HepG2 (cell line): ENCODE results near the gene HHIPL1. TPM values are rescaled to one million over a fixed set of nuclear protein-coding genes. Genes with fewer than 3 reads are reported as not detected.
A peak's percentile ranks its signal among the peaks of the same experiment; 100 is the strongest.

Experiments
- ATAC-seq: fragments of 200-7000 bp; cut with Tn5 transposase; 3 replicates; pipeline ENCODE4 v1.9.1; 2020; ENCODE audit warnings: mild to moderate bottlenecking, moderate library complexity
- BruUV-seq: library from RNA; stranded (reverse); fragments of 400-500 nt; replicated peaks from 2 replicates; lab custom pipeline; 2021; lab: Mats Ljungman, UMichigan
- CTCF ChIA-PET: fragments of 300-600 bp; formaldehyde crosslinking; extraction: SDS; loops from one replicate; lab custom pipeline; 2021; ENCODE audit warnings: low total read pairs, inconsistent platforms, low intra/inter-chr PET ratio; lab: Yijun Ruan, JAX
- POLR2A ChIA-PET: fragments of 350-600 bp; sonication (Branson Sonifier 250); formaldehyde crosslinking; loops from one replicate; lab custom pipeline; 2020; ENCODE audit warnings: antibody characterized with exemption, inconsistent platforms; lab: Yijun Ruan, JAX
- DNase-seq: peaks from one replicate; pipeline ENCODE4 v3.0.0-alpha.2; 2015; ENCODE audit warnings: low spot score
- FAIRE-seq: peaks from 3 replicates; lab custom pipeline; 2011; peaks lifted over from hg19 to GRCh38; lab: Jason Lieb, UNC
- H2AFZ ChIP-seq: one replicate; pipeline ENCODE4 v1.6.1; 2011; ENCODE audit warnings: low read length, inconsistent platforms
- H3K27ac ChIP-seq: fragments of 300-600 bp; 3 replicates; pipeline ENCODE4 v1.8.0; 2011; ENCODE audit warnings: mixed run types, mild to moderate bottlenecking, mixed read lengths, low read length, inconsistent platforms; ENCODE audit not compliant: insufficient read depth; ENCODE audit errors: extremely low read length
- H3K27me3 ChIP-seq, 2 experiments: fragments of 200-600 bp in 1 of 2; 2 replicates in 1 of 2; 3 replicates in 1 of 2; pipeline versions ENCODE4 v1.6.0 to v1.8.0; 2011; ENCODE audit warnings: low read length in 2 of 2, mild to moderate bottlenecking in 2 of 2, moderate library complexity in 2 of 2, inconsistent platforms in 1 of 2; ENCODE audit not compliant: insufficient read depth in 2 of 2, control insufficient read depth in 1 of 2
- H3K36me3 ChIP-seq, 2 experiments: fragments of 200-600 bp in 1 of 2; replicated peaks in 1 of 2; 2 replicates in 1 of 2; 3 replicates in 1 of 2; pipeline versions ENCODE4 v1.5.1 to v1.8.0; 2011; ENCODE audit warnings: low read length in 2 of 2, inconsistent platforms in 1 of 2; ENCODE audit not compliant: insufficient read depth in 2 of 2, control insufficient read depth in 1 of 2
- H3K4me1 ChIP-seq: 2 replicates; pipeline ENCODE4 v1.5.1; 2012; ENCODE audit warnings: low read length, inconsistent platforms; ENCODE audit not compliant: insufficient read depth
- H3K4me2 ChIP-seq: 2 replicates; pipeline ENCODE4 v1.6.0; 2011; ENCODE audit warnings: low read depth, low read length, inconsistent platforms
- H3K4me3 ChIP-seq, 3 experiments: fragments of 200-600 bp in 1 of 3; sonication (generic), shearing (Covaris generic) in 1 of 3; replicated peaks in 1 of 3; 2 replicates each; pipeline ENCODE4 v1.5.1; 2011 to 2016; ENCODE audit warnings: low read length in 3 of 3, inconsistent platforms in 2 of 3, low read depth in 2 of 3, mild to moderate bottlenecking in 2 of 3, control low read depth in 1 of 3, mixed read lengths in 1 of 3; ENCODE audit not compliant: insufficient read depth in 1 of 3
- H3K79me2 ChIP-seq: one replicate; pipeline ENCODE4 v1.6.1; 2011; ENCODE audit warnings: low read length, inconsistent platforms; ENCODE audit not compliant: insufficient read depth
- H3K9ac ChIP-seq: 2 replicates; pipeline ENCODE4 v1.6.0; 2011; ENCODE audit warnings: mild to moderate bottlenecking, low read depth, low read length, inconsistent platforms; ENCODE audit not compliant: insufficient read depth
- H3K9me3 ChIP-seq: 2 replicates; pipeline ENCODE4 v1.5.1; 2012; ENCODE audit warnings: mild to moderate bottlenecking, low read length
- H4K20me1 ChIP-seq: 2 replicates; pipeline ENCODE4 v1.6.0; 2011; ENCODE audit warnings: inconsistent platforms, mild to moderate bottlenecking, low read length, moderate library complexity; ENCODE audit not compliant: insufficient read depth
- BRD4 ChIP-seq: sonication (generic); formaldehyde crosslinking; IDR thresholded peaks from 2 replicates; pipeline ENCODE4 v1.4.0; 2020; ENCODE audit warnings: missing genetic modification reagents
- DMAP1 ChIP-seq: IDR thresholded peaks from 2 replicates; pipeline ENCODE4 v1.6.1; 2016
- FOXA3 ChIP-seq: IDR thresholded peaks from 2 replicates; pipeline ENCODE4 v1.6.1; 2016; ENCODE audit warnings: missing genetic modification reagents, missing compliant biosample characterization
- GATAD2A ChIP-seq: IDR thresholded peaks from 2 replicates; pipeline ENCODE4 v1.6.1; 2016
- GFI1 ChIP-seq: sonication (generic); formaldehyde crosslinking; IDR thresholded peaks from 2 replicates; pipeline ENCODE4 v1.5.0; 2020; ENCODE audit warnings: missing genetic modification reagents, mild to moderate bottlenecking, borderline replicate concordance
- KDM5A ChIP-seq: fragments of 200-600 bp; sonication (generic); IDR thresholded peaks from 2 replicates; pipeline ENCODE4 v1.7.0; 2018; ENCODE audit warnings: antibody characterized with exemption, mild to moderate bottlenecking, low read length, borderline replicate concordance
- MIER2 ChIP-seq: IDR thresholded peaks from 2 replicates; pipeline ENCODE4 v1.6.1; 2016; ENCODE audit warnings: missing biosample characterization, missing genetic modification reagents
- NFKBIZ ChIP-seq: IDR thresholded peaks from 2 replicates; pipeline ENCODE4 v1.6.1; 2018; ENCODE audit warnings: missing genetic modification reagents, missing compliant biosample characterization
- PATZ1 ChIP-seq: sonication (generic); formaldehyde crosslinking; IDR thresholded peaks from 2 replicates; pipeline ENCODE4 v1.4.0; 2020; ENCODE audit warnings: missing genetic modification reagents
- RELA ChIP-seq: sonication (generic); formaldehyde crosslinking; IDR thresholded peaks from 2 replicates; pipeline ENCODE4 v1.4.0; 2020; ENCODE audit warnings: missing genetic modification reagents
- SATB2 ChIP-seq: sonication (generic); formaldehyde crosslinking; IDR thresholded peaks from 2 replicates; pipeline ENCODE4 v1.5.0; 2020; ENCODE audit warnings: missing genetic modification reagents
- TMF1 ChIP-seq: sonication (generic); formaldehyde crosslinking; IDR thresholded peaks from 2 replicates; pipeline ENCODE4 v1.8.1; 2022; ENCODE audit warnings: low read depth, missing genetic modification reagents
- XRCC5 ChIP-seq: fragments of 200-400 bp; formaldehyde crosslinking; optimal IDR thresholded peaks from 2 replicates; pipeline ENCODE3; 2017; ENCODE audit warnings: mild to moderate bottlenecking, low read length
- ZBTB42 ChIP-seq: sonication (generic); formaldehyde crosslinking; IDR thresholded peaks from 2 replicates; pipeline ENCODE4 v1.5.0; 2020; ENCODE audit warnings: mild to moderate bottlenecking, missing genetic modification reagents
- ZBTB7A ChIP-seq: sonication (generic); formaldehyde crosslinking; IDR thresholded peaks from 2 replicates; pipeline ENCODE4 v1.8.0; 2022; ENCODE audit warnings: mild to moderate bottlenecking, missing genetic modification reagents
- ZNF570 ChIP-seq: sonication (generic); formaldehyde crosslinking; IDR thresholded peaks from 2 replicates; pipeline ENCODE4 v1.4.0; 2020; ENCODE audit warnings: mild to moderate bottlenecking, missing genetic modification reagents, borderline replicate concordance
- ZNF670 ChIP-seq: sonication (generic); formaldehyde crosslinking; IDR thresholded peaks from 2 replicates; pipeline ENCODE4 v1.8.0; 2022; ENCODE audit warnings: mild to moderate bottlenecking, missing genetic modification reagents, borderline replicate concordance
- ZNF737 ChIP-seq: sonication (generic); formaldehyde crosslinking; IDR thresholded peaks from 2 replicates; pipeline ENCODE4 v1.5.0; 2020; ENCODE audit warnings: missing genetic modification reagents, mild to moderate bottlenecking, borderline replicate concordance
- ZNF761 ChIP-seq: sonication (generic); formaldehyde crosslinking; conservative IDR thresholded peaks from 2 replicates; pipeline ENCODE4 v1.4.0; 2020; ENCODE audit warnings: mild to moderate bottlenecking, missing genetic modification reagents
- WGBS: methylation state at CpG from one replicate; pipeline ENCODE4 v1.1.6; 2017; ENCODE audit warnings: low lambda C conversion rate; 5-methylcytosine and 5-hydroxymethylcytosine counted together
- in situ Hi-C: cut with HindIII; loops from 2 replicates; pipeline ENCODE4 v1.10.0; 2017; ENCODE audit warnings: low pct_unique_long_range_greater_than_20kb; ENCODE audit not compliant: extremely low pct_ligation_motif_present
- intact Hi-C: fragments of 100-400 bp; cut with micrococcal nuclease; formaldehyde crosslinking; loops from one replicate; pipeline ENCODE4 v1.10.0; 2022; ENCODE audit not compliant: unreplicated experiment
- polyA plus RNA-seq, 8 experiments: library from polyadenylated mRNA; depleted of rRNA in 3 of 8; stranded (reverse) in 7 of 8; unstranded in 1 of 8; fragments of >200 nt; fragmentation: Illumina TruSeq in 4 of 8; extraction: Trizol in 4 of 8; gene quantifications; 2 replicates each; pipeline versions ENCODE4 v1.2.1 to v1.2.3, GENCODE V29; 2011 to 2016; ENCODE audit warnings: low read depth in 4 of 8, missing spikeins in 1 of 8, mixed read lengths in 1 of 8; ENCODE audit not compliant: insufficient read depth in 1 of 8
- total RNA-seq, 5 experiments: library from RNA; depleted of rRNA; stranded (reverse); fragments of >200 nt; fragmentation: Illumina TruSeq; extraction: Trizol; gene quantifications; 2 replicates each; pipeline ENCODE4 v1.2.3, GENCODE V29; 2016; ENCODE audit warnings: low read depth in 1 of 5
- TF ChIP-seq, protein P1 (sequence below): IDR thresholded peaks from 2 replicates; pipeline ENCODE4 v1.6.1; 2016; ENCODE audit warnings: low read depth, control low read depth
- TF ChIP-seq, protein P2 (sequence below): sonication (generic); formaldehyde crosslinking; IDR thresholded peaks from 2 replicates; pipeline ENCODE4 v1.4.0; 2020; ENCODE audit warnings: missing genetic modification reagents

The HHIPL1 gene
- total and polyA plus RNA-seq, 2 of the 13 experiments (the other 11 are each of a cell fraction or from before 2014, with no cell fraction given), result not detected

DNA sequence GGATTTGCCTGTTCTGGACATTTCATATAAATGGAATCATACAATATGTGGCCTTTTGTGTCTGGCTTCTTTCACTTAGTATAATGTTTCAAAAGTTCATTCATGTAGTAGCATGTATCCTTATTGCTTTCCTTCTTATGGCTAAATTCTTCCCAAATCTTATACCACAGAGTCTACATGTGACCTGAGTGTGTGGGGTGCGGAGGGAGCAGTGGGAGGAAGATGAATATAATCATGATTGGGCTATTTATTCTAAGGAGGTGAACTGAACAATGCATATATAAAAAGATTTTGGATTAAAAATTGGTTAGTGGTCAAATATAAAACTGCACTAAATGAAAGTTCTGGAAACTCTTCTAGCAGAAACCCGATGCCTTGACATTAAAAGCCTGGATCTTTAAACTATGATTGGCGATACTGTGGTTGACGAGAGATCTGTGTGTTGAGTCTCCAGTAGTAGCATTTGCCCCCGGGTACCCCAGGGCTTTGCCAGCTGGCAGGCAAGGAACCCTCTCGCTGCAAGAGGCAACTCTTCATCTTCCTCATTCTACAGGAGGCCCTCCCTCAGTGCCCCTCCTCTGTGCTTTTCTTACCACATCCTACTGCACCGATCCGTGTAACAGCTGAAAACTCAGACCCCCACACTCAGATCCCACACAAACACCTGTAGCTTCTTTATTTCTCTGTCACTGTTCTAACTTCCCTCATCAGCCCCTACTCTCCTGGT lies 41.8 kb downstream of the HHIPL1 start (continued):
- no peak for TF ChIP-seq RELA
- TF ChIP-seq, protein P1, sequence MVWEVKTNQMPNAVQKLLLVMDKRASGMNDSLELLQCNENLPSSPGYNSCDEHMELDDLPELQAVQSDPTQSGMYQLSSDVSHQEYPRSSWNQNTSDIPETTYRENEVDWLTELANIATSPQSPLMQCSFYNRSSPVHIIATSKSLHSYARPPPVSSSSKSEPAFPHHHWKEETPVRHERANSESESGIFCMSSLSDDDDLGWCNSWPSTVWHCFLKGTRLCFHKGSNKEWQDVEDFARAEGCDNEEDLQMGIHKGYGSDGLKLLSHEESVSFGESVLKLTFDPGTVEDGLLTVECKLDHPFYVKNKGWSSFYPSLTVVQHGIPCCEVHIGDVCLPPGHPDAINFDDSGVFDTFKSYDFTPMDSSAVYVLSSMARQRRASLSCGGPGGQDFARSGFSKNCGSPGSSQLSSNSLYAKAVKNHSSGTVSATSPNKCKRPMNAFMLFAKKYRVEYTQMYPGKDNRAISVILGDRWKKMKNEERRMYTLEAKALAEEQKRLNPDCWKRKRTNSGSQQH (CRISPR knock-in tag), result no peak
- no peak for TF ChIP-seq ZNF737
- no peak for TF ChIP-seq MIER2 (CRISPR knock-in tag)
- no peak for TF ChIP-seq NFKBIZ (CRISPR knock-in tag)

- H3K4me1 ChIP-seq, result peaks cover 12% of the 10 kb centered on the region
- ChIA-PET POLR2A (no interaction called here), CTCF (no interaction called here)
- H3K9me3 ChIP-seq, result no peaks in the 10 kb centered on the region
- peak; percentile 19 for DNase-seq
- BruUV-seq, result no TSS peak
- no peak overlapping the region for H3K4me2 ChIP-seq
- FAIRE-seq, result no peak
- 41% methylated on average over 10 of the region's 12 CpGs for WGBS
- no peak overlapping the region for H3K4me3 ChIP-seq
- intact Hi-C loops, result no loop called here
- no peaks in the 10 kb centered on the region for H4K20me1 ChIP-seq
- H3K79me2 ChIP-seq, result no peaks in the 10 kb centered on the region
- in situ Hi-C loops, result no loop called here
- no peak for ATAC-seq
- H3K9ac ChIP-seq, result no peak overlapping the region
- H3K27ac ChIP-seq, result no peak overlapping the region
- H3K36me3 ChIP-seq, result no peaks in the 10 kb centered on the region
- peaks cover 0 to 13% of the 10 kb centered on the region in 2 experiments; a peak in 2 of 5 replicates for H3K27me3 ChIP-seq
- H2AFZ ChIP-seq, result no peak overlapping the region
- TF ChIP-seq XRCC5 (peak; percentile 35), ZBTB42 (CRISPR knock-in tag) (no peak), GATAD2A (CRISPR knock-in tag) (no peak), KDM5A (no peak), SATB2 (CRISPR knock-in tag) (no peak), ZBTB7A (0 out of 2 replicates have a peak, but pooled peaks have one; percentile 68), FOXA3 (CRISPR knock-in tag) (no peak), ZNF670 (CRISPR knock-in tag) (no peak), TMF1 (CRISPR knock-in tag) (no peak), BRD4 (CRISPR knock-in tag) (no peak), ZNF570 (CRISPR knock-in tag) (no peak), PATZ1 (CRISPR knock-in tag) (no peak), GFI1 (CRISPR knock-in tag) (no peak), DMAP1 (CRISPR knock-in tag) (no peak), ZNF761 (no peak)
- TF ChIP-seq, protein P2, sequence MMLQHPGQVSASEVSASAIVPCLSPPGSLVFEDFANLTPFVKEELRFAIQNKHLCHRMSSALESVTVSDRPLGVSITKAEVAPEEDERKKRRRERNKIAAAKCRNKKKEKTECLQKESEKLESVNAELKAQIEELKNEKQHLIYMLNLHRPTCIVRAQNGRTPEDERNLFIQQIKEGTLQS (CRISPR knock-in tag), result no peak
Observed at GRCh38 chr14:99687284-99688209, 42.6 kb downstream of the HHIPL1 start.
